Kidney epithelial cell (primary cell): ENCODE data around the gene ADIPOR1. TPM values are rescaled to one million over a fixed set of nuclear protein-coding genes. Genes with fewer than 3 reads are reported as not detected.
"Not testable (repeated sequence)": the region's sequence is repeated elsewhere in the genome, so short reads cannot be mapped to it uniquely, and the experiment has no call there.

Source experiments
- DNase-seq: peaks from one replicate; pipeline ENCODE4 v3.0.0-alpha.2; 2010; ENCODE audit warnings: low read depth
- H3K27me3 ChIP-seq: 2 replicates; pipeline ENCODE4 v1.6.0; 2011; ENCODE audit warnings: low read length; ENCODE audit not compliant: control insufficient read depth, insufficient read depth
- H3K36me3 ChIP-seq: 2 replicates; pipeline ENCODE4 v1.5.1; 2011; ENCODE audit warnings: low read length; ENCODE audit not compliant: control insufficient read depth, insufficient read depth
- H3K4me3 ChIP-seq: 2 replicates; pipeline ENCODE4 v1.5.1; 2011; ENCODE audit warnings: low read depth, mild to moderate bottlenecking, control low read depth, low read length
- CTCF ChIP-seq: IDR thresholded peaks from 2 replicates; pipeline ENCODE4 v1.5.1; 2011; ENCODE audit warnings: mild to moderate bottlenecking, moderate library complexity, low read length, control low read depth, inconsistent platforms; ENCODE audit not compliant: insufficient read depth, poor library complexity, severe bottlenecking
- total RNA-seq: library from RNA; depleted of rRNA; stranded (reverse); fragments of >200 nt; gene quantifications from 2 replicates; pipeline ENCODE4 v1.2.3, GENCODE V29; 2015

ADIPOR1 gene, protein sequence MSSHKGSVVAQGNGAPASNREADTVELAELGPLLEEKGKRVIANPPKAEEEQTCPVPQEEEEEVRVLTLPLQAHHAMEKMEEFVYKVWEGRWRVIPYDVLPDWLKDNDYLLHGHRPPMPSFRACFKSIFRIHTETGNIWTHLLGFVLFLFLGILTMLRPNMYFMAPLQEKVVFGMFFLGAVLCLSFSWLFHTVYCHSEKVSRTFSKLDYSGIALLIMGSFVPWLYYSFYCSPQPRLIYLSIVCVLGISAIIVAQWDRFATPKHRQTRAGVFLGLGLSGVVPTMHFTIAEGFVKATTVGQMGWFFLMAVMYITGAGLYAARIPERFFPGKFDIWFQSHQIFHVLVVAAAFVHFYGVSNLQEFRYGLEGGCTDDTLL
- 76.6 and 77.8 TPM in 2 replicates for total RNA-seq

GRCh38 chr1:202957733-202958543 lies at the start of gene ADIPOR1:
Gene ADIPOR1, minus strand, starts transcription at chr1:202958312. Its CDS starts 7,242 bp downstream, at chr1:202951070.
- TF ChIP-seq CTCF: no peak

DNA sequence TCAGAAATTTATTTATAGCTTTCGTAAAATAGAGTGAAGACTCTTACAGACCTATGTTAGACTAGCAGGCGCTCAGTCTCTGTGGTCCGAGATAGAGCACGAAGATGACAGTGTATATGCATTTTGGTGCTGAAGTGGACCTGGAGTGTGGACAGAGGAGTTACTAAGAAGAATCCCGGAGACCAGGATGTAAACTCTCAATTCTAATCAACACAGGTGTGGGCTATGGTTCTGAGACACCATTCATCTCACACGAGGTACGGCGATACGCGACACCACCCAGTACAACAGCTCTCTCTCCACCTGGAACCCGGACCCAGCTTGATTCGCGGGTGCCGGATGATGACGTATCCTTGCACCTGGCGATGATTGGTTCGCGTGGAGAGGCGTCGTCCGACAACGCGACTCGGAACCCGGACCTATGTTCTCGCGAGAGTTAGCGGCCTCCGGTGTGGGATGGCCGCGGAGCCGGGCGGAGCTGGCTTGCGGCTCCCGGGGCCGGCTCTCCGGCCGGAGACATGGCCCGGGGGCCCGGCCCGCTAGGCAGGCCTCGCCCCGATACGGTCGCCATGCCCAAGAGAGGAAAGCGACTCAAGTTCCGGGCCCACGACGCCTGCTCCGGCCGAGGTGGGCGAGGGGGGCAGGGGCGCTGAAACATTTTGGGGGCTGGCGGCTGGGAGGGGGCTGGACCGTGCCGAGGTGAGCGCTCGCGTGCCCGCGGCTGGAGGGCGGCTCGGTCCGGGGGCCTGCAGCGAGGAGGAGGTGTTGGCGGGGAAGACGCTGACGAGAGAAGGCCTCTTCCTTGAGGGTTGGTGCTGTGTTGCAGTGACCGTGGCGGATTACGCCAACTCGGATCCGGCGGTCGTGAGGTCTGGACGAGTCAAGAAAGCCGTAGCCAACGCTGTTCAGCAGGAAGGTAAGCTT lies 49.1 kb upstream of the ADIPOR1 start, which contains the start of gene TMEM183A:
TSS of gene TMEM183A (plus strand) at position 427 of the 924 bp plus-strand sequence. CDS start at position 519, 92 bp downstream.
- Histone ChIP-seq H3K27me3 (no peaks in the 10 kb centered on the region), H3K4me3 (peak within 1 kb of the TSS; percentile 85), H3K36me3 (no peaks in the 10 kb centered on the region)
- peak; percentile 92 for DNase-seq
- no peak for TF ChIP-seq CTCF

More at GRCh38 chr1:202957733-202958543, at the start of gene ADIPOR1:
- no peaks in the 10 kb centered on the region for H3K36me3 ChIP-seq
- H3K4me3 ChIP-seq: peak within 1 kb of the TSS; percentile 83
- H3K27me3 ChIP-seq: no peaks in the 10 kb centered on the region
- peak; percentile 52 for DNase-seq

DNA sequence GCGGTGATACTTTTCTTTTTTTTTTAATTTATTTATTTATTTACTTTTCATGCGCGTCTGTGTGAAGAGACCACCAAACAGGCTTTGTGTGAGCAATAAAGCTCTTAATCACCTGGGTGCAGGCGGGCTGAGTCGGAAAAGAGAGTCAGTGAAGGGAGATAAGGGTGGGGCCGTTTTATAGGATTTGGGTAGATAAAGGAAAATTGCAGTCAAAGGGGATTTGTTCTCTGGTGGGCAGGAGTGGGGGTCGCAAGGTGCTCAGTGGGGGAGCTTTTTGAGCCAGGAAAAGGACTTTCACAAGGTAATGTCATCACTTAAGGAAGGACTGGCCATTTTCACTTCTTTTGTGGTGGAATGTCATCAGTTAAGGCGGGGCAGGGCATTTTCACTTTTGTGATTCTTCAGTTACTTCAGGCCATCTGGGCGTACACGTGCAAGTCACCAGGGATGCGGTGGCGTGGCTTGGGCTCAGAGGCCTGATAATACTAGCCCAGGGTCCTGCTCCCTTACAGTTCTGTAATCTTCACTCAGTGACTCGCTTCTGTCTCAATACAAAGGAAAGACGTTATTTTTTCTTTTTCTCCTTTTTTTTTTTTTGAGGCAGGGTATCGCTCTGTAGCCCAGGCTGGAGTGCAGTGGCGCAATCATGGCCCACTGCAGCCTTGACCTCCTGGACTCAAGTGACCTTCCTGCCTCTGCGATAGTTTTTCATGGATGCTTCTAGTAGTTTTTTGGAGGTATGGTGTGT lies 47.5 kb upstream of the ADIPOR1 start:
- H3K36me3 ChIP-seq, H3K27me3 ChIP-seq, DNase-seq, H3K4me3 ChIP-seq: not testable (repeated sequence)

GRCh38 chr1:203002951-203003350 lies 44.8 kb upstream of the ADIPOR1 start:
- Histone ChIP-seq H3K27me3 (no peaks in the 10 kb centered on the region), H3K36me3 (no peaks in the 10 kb centered on the region), H3K4me3 (no peak overlapping the region)
- no peak for DNase-seq
- no peak for TF ChIP-seq CTCF

GRCh38 chr1:203001986-203002385 lies 43.9 kb upstream of the ADIPOR1 start:
- H3K36me3 ChIP-seq: no peaks in the 10 kb centered on the region
- H3K4me3 ChIP-seq: no peak overlapping the region
- H3K27me3 ChIP-seq: no peaks in the 10 kb centered on the region
- no peak for DNase-seq
- no peak for TF ChIP-seq CTCF
